ENCODE measurements around the gene SMPD2.

Gene SMPD2

GRCh38 chr6:109447087-109447486, 6.6 kb downstream of the SMPD2 start:
- DNase-seq (ENCODE audit: low read depth): no peak

- DNase-seq (ENCODE audit: low read depth): no peak
Observed at GRCh38 chr6:109447878-109448555, 7.5 kb downstream of the SMPD2 start.

DNA sequence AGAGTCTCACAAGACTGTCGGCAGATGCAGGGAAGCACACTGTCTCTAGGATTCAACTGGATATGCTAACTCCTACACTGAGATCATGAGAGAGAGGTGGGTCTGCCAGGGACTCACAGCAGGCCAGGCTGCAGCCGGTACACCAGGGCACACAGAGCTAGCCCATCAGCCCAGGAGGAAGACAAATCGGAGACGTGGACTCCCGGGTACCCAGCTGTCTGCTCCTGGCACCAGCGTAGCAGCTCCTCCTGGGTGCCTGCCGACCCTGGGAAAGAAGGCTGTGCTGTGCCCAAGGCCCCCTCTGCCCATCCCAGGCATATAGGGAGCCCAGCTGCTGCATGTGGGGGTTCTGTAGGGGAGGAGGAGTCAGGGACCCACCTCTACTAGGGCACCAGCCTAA, 8.1 kb downstream of the SMPD2 start:
- DNase-seq (ENCODE audit: low read depth): no peak

- DNase-seq (ENCODE audit: low read depth): no peak
Observed at GRCh38 chr6:109449064-109449794, 8.7 kb downstream of the SMPD2 start.

DNA sequence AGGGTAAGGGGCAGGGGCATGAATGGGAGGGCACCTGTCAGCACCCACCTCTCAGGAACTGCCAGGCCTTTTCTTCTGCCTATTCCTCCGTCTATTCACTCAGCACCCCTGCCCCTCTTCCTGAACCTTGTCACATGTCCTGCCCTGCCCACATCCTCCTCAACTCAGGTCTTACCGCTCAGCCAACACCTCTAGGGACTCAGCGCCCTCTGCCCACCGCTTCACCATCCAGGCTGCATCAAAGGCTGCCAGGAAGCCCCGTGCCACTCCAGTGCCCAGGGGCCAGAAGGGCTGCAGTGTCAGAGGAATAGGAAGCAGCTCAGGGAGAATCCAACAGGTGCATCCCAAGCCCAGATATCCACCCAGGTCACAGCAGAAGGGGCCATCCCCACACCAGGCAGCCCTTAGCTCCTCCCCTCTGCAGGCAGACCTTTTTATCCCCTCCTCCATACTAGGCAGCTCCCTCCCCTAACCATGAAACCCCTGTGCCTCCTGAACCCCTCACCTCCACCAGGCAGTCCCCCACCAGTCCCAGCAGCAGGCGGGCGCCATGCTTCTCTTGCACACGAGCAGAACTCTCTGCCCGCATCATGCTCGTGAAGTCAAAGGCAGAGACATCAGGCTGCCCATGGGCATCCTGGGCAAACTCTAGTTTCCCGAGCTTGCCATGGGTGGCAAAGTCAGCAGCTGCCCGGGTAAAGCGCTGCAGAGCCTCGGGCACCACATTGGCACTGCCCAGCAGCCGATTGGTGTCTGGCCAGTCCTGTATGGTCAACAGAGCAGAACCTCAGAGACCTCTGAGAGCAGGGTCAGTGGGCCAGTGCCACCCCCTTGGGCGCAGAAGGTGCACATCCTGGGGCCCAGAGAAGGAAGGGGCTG, 9.5 kb downstream of the SMPD2 start:
- no peak for DNase-seq (ENCODE audit: low read depth)

DNA sequence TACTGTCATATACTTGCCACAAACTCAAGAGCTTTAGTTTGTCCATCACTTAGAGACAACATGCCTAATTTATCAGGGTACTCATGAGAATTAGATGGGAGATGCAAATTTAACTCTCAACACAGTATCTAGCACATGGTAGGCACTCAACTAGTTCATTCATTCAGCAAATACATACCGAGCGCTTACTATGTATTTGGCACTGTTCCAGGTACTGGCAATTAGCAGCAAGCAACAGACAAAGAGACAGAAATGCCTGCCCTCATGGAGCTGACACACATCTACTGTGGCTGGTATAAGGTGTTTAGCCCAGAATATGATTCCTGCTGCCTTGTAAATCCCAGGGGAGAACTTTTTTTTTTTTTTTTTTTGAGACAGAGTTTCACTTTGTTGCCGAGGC, 10.3 kb downstream of the SMPD2 start:
- DNase-seq (ENCODE audit: low read depth): no peak

DNA sequence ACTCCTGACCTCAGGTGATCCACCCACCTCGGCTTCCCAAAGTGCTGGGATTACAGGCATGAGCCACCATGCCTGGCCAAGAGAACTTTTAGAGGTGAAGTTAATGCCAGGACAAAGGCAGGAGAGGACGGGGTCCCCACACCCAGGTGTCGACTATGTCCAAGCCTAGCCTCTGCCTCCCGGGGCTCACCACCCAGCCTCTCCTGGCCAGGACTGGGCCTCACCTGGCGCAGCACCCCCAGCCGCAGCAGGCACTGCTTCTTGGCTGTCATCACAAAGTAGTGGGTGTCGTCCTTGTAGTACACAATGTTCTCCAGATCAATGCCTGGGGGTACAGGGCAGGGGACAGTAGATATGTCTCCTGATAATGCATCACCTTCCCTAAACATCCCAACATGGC, 10.9 kb downstream of the SMPD2 start:
- no peak for DNase-seq (ENCODE audit: low read depth)

- no peak for DNase-seq (ENCODE audit: low read depth)
Observed at GRCh38 chr6:109452181-109452580, 11.7 kb downstream of the SMPD2 start.

GRCh38 chr6:109453156-109453555, 12.6 kb downstream of the SMPD2 start:
- DNase-seq (ENCODE audit: low read depth): no peak

DNA sequence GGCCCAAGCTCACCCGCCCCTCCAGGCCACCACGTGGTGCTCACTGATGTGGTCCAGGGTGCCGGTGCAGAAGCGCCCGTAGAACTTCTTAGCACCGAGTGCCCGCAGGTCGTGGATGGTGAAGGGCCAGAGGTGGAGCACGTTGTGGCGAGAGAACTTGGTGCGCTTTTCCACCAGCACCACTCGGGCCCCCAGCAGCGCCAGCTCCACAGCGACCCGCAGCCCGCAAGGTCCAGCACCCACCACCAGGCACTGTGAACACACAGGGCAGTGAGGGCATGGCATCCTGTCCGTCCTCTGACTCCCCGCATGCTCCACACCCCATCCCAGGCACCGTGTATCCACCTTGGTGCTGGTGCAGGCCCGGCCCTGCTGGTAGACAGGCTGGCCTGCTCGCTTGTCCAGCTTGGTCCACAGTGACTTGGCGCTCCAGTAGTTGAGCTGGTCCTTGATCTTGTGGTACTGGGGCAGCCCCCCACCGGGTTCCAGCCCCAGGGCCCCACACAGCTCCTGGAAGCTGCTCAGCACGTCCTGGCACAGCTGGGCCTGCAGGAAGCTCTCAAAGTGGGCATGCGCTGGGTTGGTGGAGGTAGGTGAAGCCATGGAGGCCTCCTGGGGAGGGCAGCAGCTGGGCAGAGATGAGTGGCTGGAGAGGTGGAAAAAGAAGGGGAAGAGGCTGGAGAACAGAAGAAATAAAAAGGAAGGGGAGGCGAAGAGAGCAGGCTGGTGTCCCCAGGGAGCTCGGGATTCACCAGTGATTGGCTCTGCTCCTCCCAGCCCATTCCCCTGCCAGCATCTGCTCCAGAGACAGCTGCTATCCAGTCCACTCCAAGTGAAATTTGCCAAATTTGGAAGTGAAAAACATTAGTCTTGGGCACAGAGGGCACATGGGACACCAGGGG, 13.3 kb downstream of the SMPD2 start:
- no peak for DNase-seq (ENCODE audit: low read depth)

- peak; percentile 63 for DNase-seq (ENCODE audit: low read depth)
Observed at GRCh38 chr6:109454496-109455436, 14.2 kb downstream of the SMPD2 start.

DNA sequence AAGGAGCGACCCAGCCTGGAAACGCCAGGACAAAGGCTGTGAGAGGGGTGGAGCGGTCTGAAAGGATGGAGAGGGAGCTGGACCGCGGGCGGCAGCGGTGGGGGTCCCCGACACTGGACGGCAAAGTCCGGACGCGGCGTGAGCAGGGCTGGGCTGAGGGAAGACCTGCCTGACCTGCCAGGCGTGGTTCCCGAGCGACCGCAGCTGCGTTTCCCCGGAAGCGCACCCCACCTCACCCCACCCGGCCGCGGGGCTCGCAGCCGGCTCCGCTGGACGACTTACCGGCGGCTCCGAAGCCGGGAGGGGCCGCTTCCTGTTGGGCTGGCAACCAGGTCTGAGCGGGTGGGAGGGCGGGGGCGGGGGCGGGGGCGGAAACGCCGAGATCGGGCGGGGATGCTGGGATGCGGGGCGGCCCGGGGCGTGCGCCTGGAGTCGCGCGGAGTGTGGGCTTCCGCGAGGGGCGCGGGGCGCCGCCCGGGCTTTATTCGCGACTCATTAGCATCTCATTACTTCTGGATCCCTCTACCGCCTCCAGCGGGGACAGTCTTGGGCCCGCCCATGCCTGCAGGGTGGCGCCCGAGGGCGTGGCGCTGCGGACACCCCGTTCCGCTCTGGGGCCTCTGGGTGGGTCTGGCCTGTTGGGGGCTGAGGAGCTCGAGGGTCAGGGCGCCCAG, 15.1 kb downstream of the SMPD2 start, which contains the start of gene MICAL1:
Gene MICAL1 (minus strand): TSS at position 336 of the 674 bp plus-strand sequence. CDS start 1,576 bp downstream, outside the sequence.
- DNase-seq (ENCODE audit: low read depth): peak; percentile 73

GRCh38 chr6:109456111-109456583, 15.6 kb downstream of the SMPD2 start:
- no peak for DNase-seq (ENCODE audit: low read depth)

- no peak for DNase-seq (ENCODE audit: low read depth)
Observed at GRCh38 chr6:109456710-109457561, 16.4 kb downstream of the SMPD2 start.

- DNase-seq (ENCODE audit: low read depth): no peak
Observed at GRCh38 chr6:109457562-109457996, 17.1 kb downstream of the SMPD2 start.

GRCh38 chr6:109458774-109459531, 18.4 kb downstream of the SMPD2 start:
- DNase-seq (ENCODE audit: low read depth): no peak

GRCh38 chr6:109460161-109460829, 19.8 kb downstream of the SMPD2 start:
- no peak for DNase-seq (ENCODE audit: low read depth)

Data from T follicular helper cell (primary cell).